NCI-H446 treated with DMSO at 0.1 percent for 48 hours (cell line): Measurements from ENCODE around the gene DNAH1.

ENCODE experiments used
- DNase-seq: peaks from one replicate; lab custom pipeline; 2025; lab: John Stamatoyannopoulos, UW

DNAH1 gene

DNA sequence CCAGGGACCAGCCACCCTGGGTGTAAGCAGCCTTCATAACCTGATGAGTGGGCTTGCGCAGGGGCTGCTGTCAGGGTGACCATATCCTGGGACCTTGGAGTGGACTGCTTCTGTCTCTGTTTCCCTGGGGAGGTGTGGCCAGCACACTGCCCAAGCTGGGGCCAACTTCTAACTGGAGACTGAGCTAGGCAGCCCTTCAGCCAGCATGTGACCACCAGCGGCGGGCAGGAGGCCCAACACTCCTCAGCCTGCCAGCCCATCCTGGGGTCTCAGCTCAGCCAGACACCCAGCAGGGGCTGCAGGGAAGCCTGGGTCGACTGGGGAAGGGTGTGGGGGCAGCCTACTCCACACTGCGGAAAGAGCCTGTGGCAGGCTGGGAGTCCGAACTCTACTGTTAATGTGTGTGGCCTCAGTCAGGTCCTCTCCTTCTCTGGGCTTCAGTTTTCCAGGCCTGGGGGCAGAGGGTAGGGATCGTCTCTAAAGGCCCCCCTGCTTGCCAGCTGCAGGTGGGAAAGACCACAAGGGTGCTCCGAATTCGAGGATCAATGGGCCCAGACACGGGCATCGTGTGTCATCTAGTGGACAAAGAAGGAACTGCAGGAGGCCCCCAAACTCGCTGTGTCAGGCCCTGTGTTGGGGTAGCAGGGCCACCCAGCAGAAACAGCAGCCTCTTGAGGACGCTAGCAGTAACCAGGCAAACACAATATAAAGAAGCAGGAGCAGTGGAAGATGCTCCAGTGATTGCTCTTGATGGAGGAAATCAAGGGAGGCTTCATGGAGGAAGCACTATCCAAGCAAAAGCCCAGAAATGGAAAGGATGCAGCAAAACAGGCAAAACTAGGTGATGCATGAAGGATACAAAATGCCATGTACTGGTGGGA is 130.8 kb downstream of the DNAH1 start:
- DNase-seq, result no peak

DNA sequence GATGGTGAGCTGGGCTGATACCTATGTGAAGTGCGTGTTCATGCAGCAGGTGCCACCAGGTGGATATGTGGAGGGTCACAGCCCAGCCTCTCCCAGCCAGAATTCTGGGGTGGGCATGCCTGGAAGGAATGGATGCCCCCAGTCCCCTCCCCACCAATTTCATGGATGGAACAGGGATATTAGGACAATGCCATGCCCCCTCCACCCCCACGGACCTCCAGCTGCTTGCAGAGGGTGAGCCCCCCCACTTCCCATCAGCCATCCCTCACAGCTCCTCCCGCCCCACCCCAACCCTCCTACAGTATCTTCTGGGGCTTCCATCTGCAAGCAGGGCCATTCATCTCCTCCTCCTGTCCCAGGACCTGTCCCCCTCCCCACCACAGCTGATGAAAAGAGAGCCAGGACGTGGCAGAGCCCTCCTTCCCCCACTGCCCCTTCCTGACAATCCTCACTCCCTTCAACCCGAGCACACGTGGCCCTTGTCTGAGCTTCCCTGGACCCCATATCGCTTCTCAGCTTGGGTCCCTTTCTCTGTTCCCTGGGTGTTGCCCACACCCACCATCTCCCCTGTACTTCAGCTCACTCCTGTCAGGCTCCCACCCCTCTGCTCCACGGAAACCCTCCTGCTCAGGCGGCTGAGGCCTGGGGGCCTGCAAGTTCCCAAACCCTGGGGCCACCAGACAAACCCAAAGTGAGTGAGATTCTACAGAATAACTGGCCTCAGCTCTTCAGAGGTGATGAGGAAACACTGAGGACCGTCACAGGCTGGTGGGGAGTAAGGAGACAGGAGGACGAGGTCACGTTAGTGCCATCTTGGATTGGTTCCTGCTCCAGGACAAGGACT is 131.6 kb downstream of the DNAH1 start:
- no peak for DNase-seq
